Measurements from ENCODE around the gene C16orf90. TPM values are rescaled to one million over a fixed set of nuclear protein-coding genes. Genes with fewer than 3 reads are reported as not detected.
"Not testable (repeated sequence)": the region's sequence is repeated elsewhere in the genome, so short reads cannot be mapped to it uniquely, and the experiment has no call there.

The C16orf90 gene
- total RNA-seq, 2 donors from 2014 or later, result not detected

- intact Hi-C loops (cut with DNase I, micrococcal nuclease), result no loop called here
- DNase-seq, result no peak
- ATAC-seq, result peak; percentile 8
Observed at GRCh38 chr16:3486506-3487215, 8.6 kb downstream of the C16orf90 start.

DNA sequence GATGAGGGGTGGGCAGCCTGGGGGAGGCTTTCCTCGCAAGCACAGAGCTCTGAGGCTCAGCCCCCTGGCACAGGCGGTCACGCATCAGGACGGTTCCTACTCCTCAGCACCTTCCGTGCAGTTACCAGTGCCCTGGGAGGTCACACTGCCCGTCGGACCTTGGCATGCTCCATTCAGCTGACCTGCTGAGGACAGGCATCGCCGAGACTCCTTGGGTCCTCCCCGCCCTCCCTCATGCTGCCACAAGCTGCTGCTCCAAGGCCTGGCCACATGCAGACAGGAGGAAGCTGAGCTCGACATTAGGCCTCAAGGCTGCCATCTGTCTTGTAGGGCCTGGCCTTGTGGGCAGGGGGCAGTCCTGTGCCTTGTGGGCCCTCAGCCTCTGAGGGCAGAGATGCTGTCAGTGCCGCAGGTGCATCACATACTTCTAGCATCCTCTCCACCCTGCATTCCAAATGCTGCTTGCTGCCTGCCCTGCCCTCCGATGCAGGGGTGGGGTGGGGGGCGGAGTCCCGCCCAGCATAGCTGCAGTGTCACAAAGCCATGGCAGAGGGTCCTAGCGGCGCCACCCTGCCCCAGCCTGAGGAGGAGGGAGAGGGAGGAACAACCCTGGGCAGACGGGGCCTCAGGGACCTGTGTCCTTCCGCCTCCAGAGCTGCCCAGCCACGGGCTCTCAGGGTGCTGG, 9.3 kb downstream of the C16orf90 start:
- peak; percentile 2 for ATAC-seq
- intact Hi-C loops (cut with DNase I, micrococcal nuclease), result no loop called here
- no peak for DNase-seq

- intact Hi-C loops (cut with DNase I, micrococcal nuclease), result no loop called here
- ATAC-seq, result no peak
- DNase-seq, result no peak
Observed at GRCh38 chr16:3485097-3485745, 10.1 kb downstream of the C16orf90 start.

GRCh38 chr16:3484318-3485096, 10.8 kb downstream of the C16orf90 start:
- intact Hi-C loops (cut with DNase I, micrococcal nuclease), result no loop called here
- ATAC-seq, result no peak
- no peak for DNase-seq

GRCh38 chr16:3482659-3483241, 12.5 kb downstream of the C16orf90 start:
- intact Hi-C loops (cut with DNase I, micrococcal nuclease), result no loop called here
- no peak for ATAC-seq
- DNase-seq, result no peak

DNA sequence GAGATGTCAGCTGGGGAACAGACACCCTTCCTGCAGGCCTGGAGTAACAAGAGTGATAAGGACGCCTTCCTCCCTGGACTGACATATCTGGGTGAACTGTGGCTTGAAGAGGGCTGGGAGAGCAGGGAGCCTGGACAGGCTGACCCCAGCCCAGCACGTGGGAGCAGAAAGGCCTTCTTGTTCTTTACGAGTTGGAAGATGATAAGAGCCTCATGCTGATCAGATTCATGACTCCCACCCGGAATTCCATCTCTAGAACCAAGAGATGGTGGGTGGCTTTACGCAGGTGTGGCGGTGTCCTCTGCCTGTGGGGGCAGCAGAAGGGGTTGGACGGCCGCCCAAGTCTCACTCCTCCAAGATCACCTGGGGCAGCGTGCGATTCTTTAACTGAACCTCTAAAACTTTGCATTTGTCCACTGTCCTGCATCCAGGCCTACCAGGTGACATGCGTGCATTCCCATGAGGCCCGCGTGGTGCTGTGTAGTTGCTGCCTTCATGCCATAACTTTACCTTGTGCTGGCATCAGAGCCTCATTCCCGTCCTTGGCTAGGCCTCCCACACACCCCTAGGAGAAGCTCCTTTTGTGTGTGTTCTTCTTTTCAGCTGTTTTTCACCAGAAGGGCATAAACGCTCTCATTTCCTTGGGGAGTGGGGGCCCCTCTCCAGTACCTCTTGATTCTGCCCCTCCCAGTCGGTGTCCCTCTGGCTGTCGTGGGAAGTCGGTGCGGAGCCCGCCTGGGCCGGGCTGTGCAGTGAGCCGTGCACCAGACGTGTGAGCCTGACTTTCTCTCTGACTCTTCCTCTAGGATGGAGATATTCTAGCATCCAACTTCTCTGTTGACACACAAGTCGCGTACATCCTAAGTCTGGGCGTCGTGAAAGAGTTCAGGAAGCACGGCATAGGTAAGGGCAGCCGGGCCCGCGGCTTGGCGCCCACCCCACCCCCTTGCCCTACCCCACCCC, 13.3 kb downstream of the C16orf90 start:
- intact Hi-C loops (cut with DNase I, micrococcal nuclease), result no loop called here
- DNase-seq (no peak), ATAC-seq (no peak)

DNA sequence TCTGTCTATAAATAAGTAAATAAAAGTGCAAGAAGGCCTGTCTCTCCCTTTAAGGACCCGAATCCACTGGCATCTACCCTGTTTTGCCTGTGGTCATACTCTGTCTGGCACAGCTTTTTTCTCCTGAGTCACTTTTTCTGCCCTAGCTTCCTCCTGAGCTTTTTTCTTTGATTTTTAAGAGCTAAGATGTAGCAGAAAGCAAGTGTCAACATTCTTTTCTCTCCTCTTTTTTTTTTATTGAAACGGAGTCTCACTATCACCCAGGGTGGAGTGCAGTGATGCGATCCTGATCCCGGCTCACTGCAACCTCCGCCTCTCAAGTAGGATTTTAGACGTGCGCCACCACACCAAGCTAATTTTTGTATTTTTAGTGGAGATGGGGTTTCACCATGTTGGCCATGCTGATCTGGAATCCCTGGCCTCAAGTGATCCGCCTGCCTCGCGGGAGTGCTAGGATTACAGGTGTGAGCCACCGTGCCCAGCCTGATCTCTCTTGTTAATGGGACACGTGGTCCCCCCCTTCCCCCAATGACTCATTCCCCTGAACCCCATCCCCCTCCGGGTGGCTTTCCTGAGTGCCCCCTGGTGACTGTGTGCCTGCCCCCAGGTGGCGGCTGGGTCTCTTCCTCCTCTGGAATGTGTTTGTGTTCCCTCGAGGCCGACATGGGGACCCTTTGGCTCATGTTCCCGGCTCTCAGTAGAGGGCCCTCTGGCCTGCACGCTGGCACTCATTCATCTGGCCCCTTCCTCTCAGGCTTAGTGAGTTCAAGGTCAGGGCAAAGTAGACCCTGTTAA, 14.2 kb downstream of the C16orf90 start:
- no peak for ATAC-seq
- intact Hi-C loops (cut with DNase I, micrococcal nuclease), result no loop called here
- DNase-seq, result no peak

DNA sequence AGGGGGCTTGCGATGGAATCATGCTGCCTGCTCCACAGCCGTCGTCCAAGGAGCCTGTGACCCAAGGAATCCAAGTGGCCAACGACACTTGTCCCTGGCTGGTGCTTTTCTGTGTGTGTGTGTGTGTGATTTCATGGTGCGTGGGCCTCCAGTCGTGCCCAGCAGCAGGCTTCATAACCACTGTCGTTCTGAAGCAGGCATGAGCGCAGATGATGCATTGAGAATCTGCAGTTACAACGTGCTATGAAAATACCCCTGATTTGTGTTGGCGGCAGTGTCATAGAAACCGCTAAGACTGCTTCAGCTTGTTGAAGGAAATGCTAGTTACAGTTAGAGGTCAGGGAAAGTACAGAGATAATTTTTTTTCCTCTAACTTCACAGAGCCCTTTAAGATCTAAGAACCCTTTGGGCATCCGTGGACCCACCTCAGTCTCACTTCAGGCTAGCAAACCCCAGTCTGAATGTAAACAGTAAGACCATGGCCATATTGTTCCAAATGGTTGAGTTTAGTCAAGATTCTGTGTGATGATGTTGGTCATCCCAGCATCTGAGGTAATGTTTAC, 15.6 kb downstream of the C16orf90 start:
- ATAC-seq (no peak), DNase-seq (no peak)
- intact Hi-C loops (cut with DNase I, micrococcal nuclease), result no loop called here

DNA sequence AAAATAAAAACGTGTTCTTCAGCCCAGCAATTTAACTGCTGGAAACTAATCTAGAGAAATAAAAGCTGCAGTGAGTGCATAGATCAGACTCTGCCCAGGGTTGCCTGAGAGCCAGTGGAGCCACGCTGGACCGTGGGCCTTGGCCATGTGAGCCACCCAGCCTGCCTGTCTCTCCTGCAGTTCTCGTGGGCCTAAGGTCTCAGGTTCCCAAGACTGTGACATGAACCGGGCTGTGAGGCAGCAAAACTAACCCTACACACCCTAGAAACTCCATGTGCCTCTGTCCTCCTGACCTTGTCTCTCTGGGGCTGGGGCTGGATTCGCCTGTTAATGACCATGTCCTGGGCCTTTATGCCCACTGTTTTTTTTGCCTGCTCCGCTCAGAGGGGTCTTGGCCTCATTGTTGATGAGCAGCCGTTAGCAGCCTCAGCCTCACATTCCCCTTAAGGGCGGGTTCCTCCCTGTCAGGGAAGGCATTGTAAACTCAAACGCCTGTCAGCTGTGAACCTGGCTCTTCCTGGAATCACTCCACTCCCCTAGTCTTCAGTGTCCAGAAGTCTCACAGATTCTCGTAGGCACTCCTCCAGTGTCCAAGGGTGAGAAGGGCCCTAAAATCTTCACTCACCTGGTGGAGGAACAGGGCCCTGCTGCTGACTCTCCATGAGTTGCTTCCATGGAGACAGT, 16.9 kb downstream of the C16orf90 start:
- peak; percentile 71 for ATAC-seq
- peak in 1 of 2 donors; percentile 50 for DNase-seq
- intact Hi-C loops (cut with DNase I, micrococcal nuclease), result no loop called here

DNA sequence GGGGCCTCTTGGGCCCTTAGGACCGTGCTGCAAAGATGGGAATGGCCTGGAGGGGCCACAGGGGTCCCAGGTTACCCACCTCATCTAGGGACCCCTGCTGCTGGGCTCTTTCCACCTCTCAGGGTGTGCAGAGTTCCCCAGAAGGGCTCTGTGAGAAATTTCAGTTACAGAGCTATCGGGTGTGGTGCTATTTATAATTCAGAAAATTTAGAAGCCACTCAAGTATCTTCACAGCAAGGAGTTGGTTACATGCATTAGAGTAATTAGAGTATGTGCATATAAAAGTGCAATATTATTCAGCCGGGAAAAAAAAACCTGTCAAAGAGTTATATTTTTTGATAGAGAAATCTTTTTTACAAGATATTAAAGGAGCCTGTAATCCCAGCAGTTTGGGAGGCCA, 18.9 kb downstream of the C16orf90 start:
- DNase-seq (no peak), ATAC-seq (no peak)
- intact Hi-C loops (cut with DNase I, micrococcal nuclease), result no loop called here

- DNase-seq, result peak; percentile 68 to 75
- peak; percentile 81 for ATAC-seq
- intact Hi-C loops (cut with DNase I, micrococcal nuclease), result no loop called here
Observed at GRCh38 chr16:3475604-3476375, 19.5 kb downstream of the C16orf90 start.

DNA sequence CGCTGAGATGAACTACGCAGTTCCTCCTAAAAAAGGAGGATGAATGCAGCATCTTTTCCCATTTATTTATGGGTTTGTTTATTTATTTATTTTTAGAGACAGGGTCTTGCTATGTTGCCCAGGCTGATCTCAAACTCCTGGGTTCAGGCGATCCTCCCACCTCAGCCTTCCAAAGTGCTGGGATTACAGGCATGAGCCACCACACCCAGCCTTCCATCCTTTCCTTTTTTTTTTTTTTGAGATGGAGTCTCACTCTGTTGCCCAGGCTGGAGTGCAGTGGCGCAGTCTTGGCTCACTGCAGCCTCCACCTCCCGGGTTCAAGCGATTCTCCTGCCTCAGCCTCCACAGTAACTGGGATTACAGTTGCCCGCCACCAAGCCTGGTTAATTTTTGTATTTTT, 20.4 kb downstream of the C16orf90 start:
- DNase-seq; ATAC-seq; intact Hi-C loops (cut with DNase I, micrococcal nuclease): not testable (repeated sequence)

GRCh38 chr16:3474136-3474779, 21.0 kb downstream of the C16orf90 start:
- intact Hi-C loops (cut with DNase I, micrococcal nuclease), result no loop called here
- ATAC-seq (no peak), DNase-seq (no peak)

- intact Hi-C loops (cut with DNase I, micrococcal nuclease); ATAC-seq; DNase-seq: not testable (repeated sequence)
Observed at GRCh38 chr16:3473596-3473943, 21.7 kb downstream of the C16orf90 start.
